ENCODE data around the gene SNAI3. TPM values are rescaled to one million over a fixed set of nuclear protein-coding genes. Genes with fewer than 3 reads are reported as not detected.
A peak's percentile ranks its signal among the peaks of the same experiment; 100 is the strongest.

The SNAI3 gene
- total RNA-seq, 1 experiment from 2014 or later, result 9.1 TPM

DNA sequence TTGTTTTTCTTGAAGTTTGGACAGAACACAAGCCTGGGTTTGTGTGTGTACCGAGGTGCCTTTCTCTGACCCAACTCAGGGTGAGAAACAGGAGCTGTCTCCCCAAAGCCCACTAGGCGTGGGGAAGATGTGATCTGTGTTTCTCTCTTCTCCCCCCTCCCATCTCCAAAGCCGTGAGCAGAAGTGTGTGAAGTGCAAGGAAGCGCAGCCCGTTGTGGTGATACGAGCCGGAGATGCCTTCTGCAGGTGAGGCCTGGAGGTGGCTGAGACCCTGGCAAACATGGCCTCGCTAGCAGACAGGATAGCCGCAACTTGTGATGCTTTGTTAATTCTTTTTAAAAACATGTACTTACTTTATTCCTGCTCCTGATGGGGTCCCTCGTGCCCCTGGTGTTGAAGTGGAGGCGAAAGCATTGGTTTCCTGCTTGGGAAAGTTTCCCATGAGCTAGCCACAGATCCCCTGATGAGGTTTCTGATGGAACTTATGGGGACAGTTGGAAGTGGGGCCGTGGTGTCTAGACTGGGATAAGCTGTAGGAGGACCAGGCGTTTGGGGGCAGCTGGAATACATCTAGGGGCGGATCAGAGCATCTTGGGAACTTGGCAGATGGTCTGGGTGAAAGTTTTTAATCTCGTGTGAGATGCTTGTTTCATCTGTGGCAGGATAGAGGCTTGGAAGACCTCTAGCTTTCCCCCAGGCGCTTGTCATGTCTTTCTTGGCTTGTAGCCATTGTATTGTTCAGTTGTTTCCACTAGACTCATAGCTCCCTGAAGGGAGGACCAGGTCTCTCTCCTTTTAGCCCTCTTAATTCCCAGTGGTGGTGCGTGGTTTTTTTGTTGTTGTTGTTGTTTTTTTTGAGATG is 20.9 kb upstream of the SNAI3 start:
- POLR2A ChIA-PET, result no interaction called here
- Mint-ChIP-seq H3K4me3 (peak overlapping the region; percentile 85), H3K36me3 (no peaks in the 10 kb centered on the region), H3K27me3 (ENCODE audit: low read depth) (no peaks in the 10 kb centered on the region), H3K27ac (peak overlapping the region; percentile 42), H3K4me1 (peaks cover 19% of the 10 kb centered on the region), H3K9me3 (no peaks in the 10 kb centered on the region)
- DNase-seq (ENCODE audit: low spot score), result no peak
- TF ChIP-seq, protein P1, sequence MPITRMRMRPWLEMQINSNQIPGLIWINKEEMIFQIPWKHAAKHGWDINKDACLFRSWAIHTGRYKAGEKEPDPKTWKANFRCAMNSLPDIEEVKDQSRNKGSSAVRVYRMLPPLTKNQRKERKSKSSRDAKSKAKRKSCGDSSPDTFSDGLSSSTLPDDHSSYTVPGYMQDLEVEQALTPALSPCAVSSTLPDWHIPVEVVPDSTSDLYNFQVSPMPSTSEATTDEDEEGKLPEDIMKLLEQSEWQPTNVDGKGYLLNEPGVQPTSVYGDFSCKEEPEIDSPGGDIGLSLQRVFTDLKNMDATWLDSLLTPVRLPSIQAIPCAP (CRISPR knock-in tag; IDR thresholded peaks at IDR 0.05), result no peak
- TF ChIP-seq ELF4 (CRISPR knock-in tag; IDR thresholded peaks at IDR 0.05; ENCODE audit: low read depth) (no peak), NR3C1 (CRISPR knock-in tag; conservative IDR thresholded peaks at IDR 0.05; ENCODE audit: low read depth) (no peak), JUN (CRISPR knock-in tag; IDR thresholded peaks at IDR 0.05) (no peak), SMAD4 (CRISPR knock-in tag; IDR thresholded peaks at IDR 0.05) (no peak), TEAD1 (CRISPR knock-in tag; IDR thresholded peaks at IDR 0.05) (no peak), CREB1 (CRISPR knock-in tag; IDR thresholded peaks at IDR 0.05) (no peak)
- CTCF ChIA-PET, result interaction anchor here (0.6 to 6.8 kb wide), 3 partner anchors 30 to 142 kb away, joined by 3 to 46 read pairs (median 3); no protein-coding TSS in a partner anchor
- no peak for ATAC-seq

DNA sequence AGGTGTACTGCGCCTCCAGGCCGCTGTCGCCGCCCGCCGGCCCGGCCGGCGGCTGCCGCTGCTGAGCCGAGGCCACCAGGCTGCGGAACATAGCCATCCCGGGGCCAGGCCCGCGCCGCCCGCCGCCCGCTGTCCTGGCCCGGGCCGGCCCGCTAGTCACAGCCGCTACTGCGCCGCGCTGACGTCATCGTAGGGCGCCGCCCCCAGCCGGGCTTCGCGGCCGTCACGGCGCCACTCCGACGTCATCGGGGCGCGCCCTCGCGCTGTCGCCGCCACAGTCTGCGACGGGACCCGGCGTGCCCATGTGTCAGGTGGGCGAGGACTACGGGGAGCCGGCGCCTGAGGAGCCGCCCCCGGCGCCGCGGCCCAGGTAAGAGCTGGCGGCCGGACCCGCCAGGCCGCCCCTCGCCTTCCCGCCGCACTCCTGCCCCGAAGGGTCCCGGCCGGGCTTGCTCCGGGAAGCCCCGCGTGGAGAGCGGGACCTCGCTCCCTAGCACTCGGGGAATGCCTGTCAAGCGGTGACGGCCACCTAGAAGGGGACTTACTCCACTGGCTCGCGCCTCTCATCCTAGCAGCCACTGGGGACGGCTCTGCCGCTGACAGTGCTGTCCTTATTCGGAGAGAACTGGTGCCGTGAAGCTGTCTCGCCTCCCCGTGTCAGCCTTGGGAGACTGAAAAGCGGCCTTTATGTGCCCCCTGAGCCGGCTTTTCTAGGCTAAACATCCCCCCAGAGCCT is 20.1 kb upstream of the SNAI3 start, which contains the start of the genes CTU2 and RNF166:
Gene CTU2 (plus strand): TSS at position 275 of the 736 bp plus-strand sequence. CDS start 28 bp downstream, at position 303.
Gene RNF166 (minus strand): TSS at position 180 of the 736 bp plus-strand sequence. CDS start 83 bp downstream, at position 97.
- DNase-seq (ENCODE audit: low spot score), result peak; percentile 90
- no peaks in the 10 kb centered on the region for H3K36me3 Mint-ChIP-seq
- ChIA-PET CTCF (interaction anchor here (0.6 to 6.8 kb wide), 3 partner anchors 21 to 34 kb away, joined by 3 to 46 read pairs (median 6); no protein-coding TSS in a partner anchor), POLR2A (no interaction called here)
- peak; percentile 84 for ATAC-seq
- H3K4me1 Mint-ChIP-seq, result peaks cover 19% of the 10 kb centered on the region
- H3K27me3 Mint-ChIP-seq (ENCODE audit: low read depth), result no peaks in the 10 kb centered on the region
- H3K9me3 Mint-ChIP-seq, result no peaks in the 10 kb centered on the region
- peak within 1 kb of the TSS; percentile 42 for H3K27ac Mint-ChIP-seq
- H3K4me3 Mint-ChIP-seq, result peak within 1 kb of the TSS; percentile 85
- TF ChIP-seq ZBTB21 (CRISPR knock-in tag; IDR thresholded peaks at IDR 0.05; ENCODE audit: borderline replicate concordance) (peak; percentile 97), FOXJ3 (CRISPR knock-in tag; IDR thresholded peaks at IDR 0.05; ENCODE audit: borderline replicate concordance) (no peak), NFATC4 (CRISPR knock-in tag; IDR thresholded peaks at IDR 0.05) (no peak), ETV6 (CRISPR knock-in tag; IDR thresholded peaks at IDR 0.05) (peak; percentile 86; the same call in 1 of the 2 replicates), CREM (CRISPR knock-in tag; IDR thresholded peaks at IDR 0.05) (peak; percentile 100), TEAD1 (CRISPR knock-in tag; IDR thresholded peaks at IDR 0.05) (peak; percentile 73), ZNF138 (CRISPR knock-in tag; conservative IDR thresholded peaks at IDR 0.05) (no peak; the same call in 1 of the 2 replicates)
- TF ChIP-seq, protein P2, sequence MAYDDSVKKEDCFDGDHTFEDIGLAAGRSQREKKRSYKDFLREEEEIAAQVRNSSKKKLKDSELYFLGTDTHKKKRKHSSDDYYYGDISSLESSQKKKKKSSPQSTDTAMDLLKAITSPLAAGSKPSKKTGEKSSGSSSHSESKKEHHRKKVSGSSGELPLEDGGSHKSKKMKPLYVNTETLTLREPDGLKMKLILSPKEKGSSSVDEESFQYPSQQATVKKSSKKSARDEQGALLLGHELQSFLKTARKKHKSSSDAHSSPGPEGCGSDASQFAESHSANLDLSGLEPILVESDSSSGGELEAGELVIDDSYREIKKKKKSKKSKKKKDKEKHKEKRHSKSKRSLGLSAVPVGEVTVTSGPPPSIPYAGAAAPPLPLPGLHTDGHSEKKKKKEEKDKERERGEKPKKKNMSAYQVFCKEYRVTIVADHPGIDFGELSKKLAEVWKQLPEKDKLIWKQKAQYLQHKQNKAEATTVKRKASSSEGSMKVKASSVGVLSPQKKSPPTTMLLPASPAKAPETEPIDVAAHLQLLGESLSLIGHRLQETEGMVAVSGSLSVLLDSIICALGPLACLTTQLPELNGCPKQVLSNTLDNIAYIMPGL (CRISPR knock-in tag; IDR thresholded peaks at IDR 0.05), result peak; percentile 90
- TF ChIP-seq, protein P3, sequence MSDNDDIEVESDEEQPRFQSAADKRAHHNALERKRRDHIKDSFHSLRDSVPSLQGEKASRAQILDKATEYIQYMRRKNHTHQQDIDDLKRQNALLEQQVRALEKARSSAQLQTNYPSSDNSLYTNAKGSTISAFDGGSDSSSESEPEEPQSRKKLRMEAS (CRISPR knock-in tag; IDR thresholded peaks at IDR 0.05), result peak; percentile 90; the same call in 1 of the 2 replicates
- TF ChIP-seq, protein P4, sequence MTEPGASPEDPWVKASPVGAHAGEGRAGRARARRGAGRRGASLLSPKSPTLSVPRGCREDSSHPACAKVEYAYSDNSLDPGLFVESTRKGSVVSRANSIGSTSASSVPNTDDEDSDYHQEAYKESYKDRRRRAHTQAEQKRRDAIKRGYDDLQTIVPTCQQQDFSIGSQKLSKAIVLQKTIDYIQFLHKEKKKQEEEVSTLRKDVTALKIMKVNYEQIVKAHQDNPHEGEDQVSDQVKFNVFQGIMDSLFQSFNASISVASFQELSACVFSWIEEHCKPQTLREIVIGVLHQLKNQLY (CRISPR knock-in tag; IDR thresholded peaks at IDR 0.05), result no peak
- TF ChIP-seq, protein P5, sequence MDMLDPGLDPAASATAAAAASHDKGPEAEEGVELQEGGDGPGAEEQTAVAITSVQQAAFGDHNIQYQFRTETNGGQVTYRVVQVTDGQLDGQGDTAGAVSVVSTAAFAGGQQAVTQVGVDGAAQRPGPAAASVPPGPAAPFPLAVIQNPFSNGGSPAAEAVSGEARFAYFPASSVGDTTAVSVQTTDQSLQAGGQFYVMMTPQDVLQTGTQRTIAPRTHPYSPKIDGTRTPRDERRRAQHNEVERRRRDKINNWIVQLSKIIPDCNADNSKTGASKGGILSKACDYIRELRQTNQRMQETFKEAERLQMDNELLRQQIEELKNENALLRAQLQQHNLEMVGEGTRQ (CRISPR knock-in tag; IDR thresholded peaks at IDR 0.05), result peak; percentile 85
- TF ChIP-seq, protein P1 (CRISPR knock-in tag; IDR thresholded peaks at IDR 0.05), result 0 out of 2 replicates have a peak, but pooled peaks have one; percentile 45
- TF ChIP-seq, protein P6, sequence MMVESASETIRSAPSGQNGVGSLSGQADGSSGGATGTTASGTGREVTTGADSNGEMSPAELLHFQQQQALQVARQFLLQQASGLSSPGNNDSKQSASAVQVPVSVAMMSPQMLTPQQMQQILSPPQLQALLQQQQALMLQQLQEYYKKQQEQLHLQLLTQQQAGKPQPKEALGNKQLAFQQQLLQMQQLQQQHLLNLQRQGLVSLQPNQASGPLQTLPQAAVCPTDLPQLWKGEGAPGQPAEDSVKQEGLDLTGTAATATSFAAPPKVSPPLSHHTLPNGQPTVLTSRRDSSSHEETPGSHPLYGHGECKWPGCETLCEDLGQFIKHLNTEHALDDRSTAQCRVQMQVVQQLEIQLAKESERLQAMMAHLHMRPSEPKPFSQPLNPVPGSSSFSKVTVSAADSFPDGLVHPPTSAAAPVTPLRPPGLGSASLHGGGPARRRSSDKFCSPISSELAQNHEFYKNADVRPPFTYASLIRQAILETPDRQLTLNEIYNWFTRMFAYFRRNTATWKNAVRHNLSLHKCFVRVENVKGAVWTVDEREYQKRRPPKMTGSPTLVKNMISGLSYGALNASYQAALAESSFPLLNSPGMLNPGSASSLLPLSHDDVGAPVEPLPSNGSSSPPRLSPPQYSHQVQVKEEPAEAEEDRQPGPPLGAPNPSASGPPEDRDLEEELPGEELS (CRISPR knock-in tag; IDR thresholded peaks at IDR 0.05), result peak; percentile 90
- TF ChIP-seq, protein P7, sequence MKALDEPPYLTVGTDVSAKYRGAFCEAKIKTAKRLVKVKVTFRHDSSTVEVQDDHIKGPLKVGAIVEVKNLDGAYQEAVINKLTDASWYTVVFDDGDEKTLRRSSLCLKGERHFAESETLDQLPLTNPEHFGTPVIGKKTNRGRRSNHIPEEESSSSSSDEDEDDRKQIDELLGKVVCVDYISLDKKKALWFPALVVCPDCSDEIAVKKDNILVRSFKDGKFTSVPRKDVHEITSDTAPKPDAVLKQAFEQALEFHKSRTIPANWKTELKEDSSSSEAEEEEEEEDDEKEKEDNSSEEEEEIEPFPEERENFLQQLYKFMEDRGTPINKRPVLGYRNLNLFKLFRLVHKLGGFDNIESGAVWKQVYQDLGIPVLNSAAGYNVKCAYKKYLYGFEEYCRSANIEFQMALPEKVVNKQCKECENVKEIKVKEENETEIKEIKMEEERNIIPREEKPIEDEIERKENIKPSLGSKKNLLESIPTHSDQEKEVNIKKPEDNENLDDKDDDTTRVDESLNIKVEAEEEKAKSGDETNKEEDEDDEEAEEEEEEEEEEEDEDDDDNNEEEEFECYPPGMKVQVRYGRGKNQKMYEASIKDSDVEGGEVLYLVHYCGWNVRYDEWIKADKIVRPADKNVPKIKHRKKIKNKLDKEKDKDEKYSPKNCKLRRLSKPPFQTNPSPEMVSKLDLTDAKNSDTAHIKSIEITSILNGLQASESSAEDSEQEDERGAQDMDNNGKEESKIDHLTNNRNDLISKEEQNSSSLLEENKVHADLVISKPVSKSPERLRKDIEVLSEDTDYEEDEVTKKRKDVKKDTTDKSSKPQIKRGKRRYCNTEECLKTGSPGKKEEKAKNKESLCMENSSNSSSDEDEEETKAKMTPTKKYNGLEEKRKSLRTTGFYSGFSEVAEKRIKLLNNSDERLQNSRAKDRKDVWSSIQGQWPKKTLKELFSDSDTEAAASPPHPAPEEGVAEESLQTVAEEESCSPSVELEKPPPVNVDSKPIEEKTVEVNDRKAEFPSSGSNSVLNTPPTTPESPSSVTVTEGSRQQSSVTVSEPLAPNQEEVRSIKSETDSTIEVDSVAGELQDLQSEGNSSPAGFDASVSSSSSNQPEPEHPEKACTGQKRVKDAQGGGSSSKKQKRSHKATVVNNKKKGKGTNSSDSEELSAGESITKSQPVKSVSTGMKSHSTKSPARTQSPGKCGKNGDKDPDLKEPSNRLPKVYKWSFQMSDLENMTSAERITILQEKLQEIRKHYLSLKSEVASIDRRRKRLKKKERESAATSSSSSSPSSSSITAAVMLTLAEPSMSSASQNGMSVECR (CRISPR knock-in tag; IDR thresholded peaks at IDR 0.05; ENCODE audit: borderline replicate concordance), result peak; percentile 95
